ENCODE measurements around the gene PDE4D. TPM values are rescaled to one million over a fixed set of nuclear protein-coding genes. Genes with fewer than 3 reads are reported as not detected.

Gene PDE4D
- total RNA-seq, 4 donors from 2014 or later: 14.7 to 36.3 (median 24.7) TPM

DNA sequence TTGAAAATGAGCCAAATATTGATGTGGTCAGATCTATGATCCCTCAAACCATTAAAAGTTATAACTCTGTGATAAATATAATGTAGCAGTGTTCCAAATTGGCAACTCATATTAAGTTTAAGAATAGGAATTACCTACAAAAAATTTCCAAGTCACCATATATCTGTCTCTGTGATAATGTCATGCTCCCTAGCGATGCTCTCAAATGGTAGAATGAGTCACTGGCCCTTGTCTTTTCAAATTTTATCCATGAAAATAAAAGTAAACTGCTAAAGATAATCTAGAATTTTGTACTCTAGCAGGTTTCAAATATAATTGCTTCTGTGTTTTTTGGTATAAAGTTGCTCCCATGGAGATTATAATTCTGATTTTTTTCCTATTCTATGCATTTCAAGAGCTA lies 277.1 kb downstream of the PDE4D start:
- no peak overlapping the region for H3K27ac ChIP-seq
- no peaks in the 10 kb centered on the region for H3K4me1 ChIP-seq
- WGBS, 2 donors: 90 to 91% methylated on average over 1 of the region's 1 CpG
- no peak overlapping the region for H3K4me3 ChIP-seq (replicated peaks in 1 of 3)
- no peak for DNase-seq
- no peaks in the 10 kb centered on the region for H3K27me3 ChIP-seq
- H3K36me3 ChIP-seq: no peaks in the 10 kb centered on the region
- intact Hi-C loops (cut with DNase I): no loop called here
- H3K9me3 ChIP-seq: no peaks in the 10 kb centered on the region
- TF ChIP-seq, protein P1, sequence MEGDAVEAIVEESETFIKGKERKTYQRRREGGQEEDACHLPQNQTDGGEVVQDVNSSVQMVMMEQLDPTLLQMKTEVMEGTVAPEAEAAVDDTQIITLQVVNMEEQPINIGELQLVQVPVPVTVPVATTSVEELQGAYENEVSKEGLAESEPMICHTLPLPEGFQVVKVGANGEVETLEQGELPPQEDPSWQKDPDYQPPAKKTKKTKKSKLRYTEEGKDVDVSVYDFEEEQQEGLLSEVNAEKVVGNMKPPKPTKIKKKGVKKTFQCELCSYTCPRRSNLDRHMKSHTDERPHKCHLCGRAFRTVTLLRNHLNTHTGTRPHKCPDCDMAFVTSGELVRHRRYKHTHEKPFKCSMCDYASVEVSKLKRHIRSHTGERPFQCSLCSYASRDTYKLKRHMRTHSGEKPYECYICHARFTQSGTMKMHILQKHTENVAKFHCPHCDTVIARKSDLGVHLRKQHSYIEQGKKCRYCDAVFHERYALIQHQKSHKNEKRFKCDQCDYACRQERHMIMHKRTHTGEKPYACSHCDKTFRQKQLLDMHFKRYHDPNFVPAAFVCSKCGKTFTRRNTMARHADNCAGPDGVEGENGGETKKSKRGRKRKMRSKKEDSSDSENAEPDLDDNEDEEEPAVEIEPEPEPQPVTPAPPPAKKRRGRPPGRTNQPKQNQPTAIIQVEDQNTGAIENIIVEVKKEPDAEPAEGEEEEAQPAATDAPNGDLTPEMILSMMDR (IDR thresholded peaks at IDR 0.05): no peak
- no peak for TF ChIP-seq POLR2A (IDR thresholded peaks at IDR 0.05)

DNA sequence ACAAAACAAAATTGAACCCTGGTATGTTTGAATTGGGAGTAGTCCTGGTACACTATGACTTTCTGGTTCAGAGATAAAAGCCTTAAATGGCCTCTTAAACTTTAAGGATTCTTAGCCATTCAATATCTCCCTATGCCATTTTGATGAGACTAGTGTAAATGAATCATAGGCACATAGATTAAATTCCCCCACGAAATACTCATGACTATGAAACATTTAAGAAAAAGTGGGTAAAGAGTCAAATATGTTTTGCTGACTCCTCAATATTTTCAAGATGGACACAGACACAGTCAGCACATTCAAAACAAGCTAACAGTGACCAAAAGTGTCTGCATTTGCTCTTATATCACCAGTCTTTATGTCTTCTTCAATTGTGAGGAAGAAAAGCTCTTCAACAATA lies 278.3 kb downstream of the PDE4D start:
- DNase-seq: no peak
- Histone ChIP-seq H3K4me3 (replicated peaks in 1 of 3) (no peak overlapping the region), H3K4me1 (no peaks in the 10 kb centered on the region), H3K9me3 (no peaks in the 10 kb centered on the region), H3K36me3 (no peaks in the 10 kb centered on the region), H3K27ac (no peak overlapping the region), H3K27me3 (no peaks in the 10 kb centered on the region)
- intact Hi-C loops (cut with DNase I): no loop called here
- TF ChIP-seq, protein P1 (IDR thresholded peaks at IDR 0.05): no peak
- no peak for TF ChIP-seq POLR2A (IDR thresholded peaks at IDR 0.05)
- 84 to 94% methylated on average over 1 of the region's 1 CpG for WGBS, 2 donors

DNA sequence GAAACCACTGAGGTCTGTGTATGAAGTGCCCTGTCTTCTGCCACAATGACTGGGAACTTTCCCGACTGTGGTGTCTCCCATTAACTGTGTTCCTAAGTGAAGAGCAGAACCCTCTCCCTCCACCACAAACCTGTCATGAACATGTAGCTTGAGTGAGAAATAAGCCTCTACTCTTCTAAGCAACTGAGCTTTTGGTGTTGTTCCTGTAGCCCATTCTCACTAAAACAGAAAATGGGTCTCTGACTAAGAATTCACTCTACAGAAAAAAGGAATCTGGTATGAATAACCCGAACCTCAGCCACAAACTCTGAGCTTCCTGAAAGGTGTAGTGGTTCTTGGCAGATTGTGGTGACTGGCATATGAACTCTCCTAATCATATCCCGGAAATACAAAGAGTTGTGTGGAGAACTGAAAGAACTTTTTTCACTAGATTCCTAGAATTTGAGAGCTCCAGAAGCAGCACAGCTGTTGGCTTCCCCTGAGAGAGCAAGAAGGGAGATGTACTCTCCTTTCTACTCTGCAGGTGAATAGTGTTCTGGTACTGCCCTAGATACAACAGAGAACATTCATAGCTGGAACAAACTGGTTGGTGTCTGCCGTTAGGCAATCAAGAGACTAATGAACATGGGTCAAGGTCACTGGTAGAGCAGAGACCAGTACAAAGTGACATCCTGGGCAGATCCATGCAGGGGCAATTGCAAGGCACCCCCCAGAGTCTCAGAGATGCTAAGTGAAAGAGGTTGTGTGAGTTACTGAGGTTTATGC lies 283.8 kb downstream of the PDE4D start:
- WGBS, 2 donors: 74 to 77% methylated on average over 4 of the region's 4 CpGs
- Histone ChIP-seq H3K27ac (no peak overlapping the region), H3K36me3 (no peaks in the 10 kb centered on the region), H3K4me1 (no peaks in the 10 kb centered on the region), H3K9me3 (no peaks in the 10 kb centered on the region), H3K27me3 (no peaks in the 10 kb centered on the region), H3K4me3 (replicated peaks in 1 of 3) (no peak overlapping the region)
- intact Hi-C loops (cut with DNase I): no loop called here
- TF ChIP-seq, protein P1 (IDR thresholded peaks at IDR 0.05): no peak
- no peak for TF ChIP-seq POLR2A (IDR thresholded peaks at IDR 0.05)
- no peak for DNase-seq

DNA sequence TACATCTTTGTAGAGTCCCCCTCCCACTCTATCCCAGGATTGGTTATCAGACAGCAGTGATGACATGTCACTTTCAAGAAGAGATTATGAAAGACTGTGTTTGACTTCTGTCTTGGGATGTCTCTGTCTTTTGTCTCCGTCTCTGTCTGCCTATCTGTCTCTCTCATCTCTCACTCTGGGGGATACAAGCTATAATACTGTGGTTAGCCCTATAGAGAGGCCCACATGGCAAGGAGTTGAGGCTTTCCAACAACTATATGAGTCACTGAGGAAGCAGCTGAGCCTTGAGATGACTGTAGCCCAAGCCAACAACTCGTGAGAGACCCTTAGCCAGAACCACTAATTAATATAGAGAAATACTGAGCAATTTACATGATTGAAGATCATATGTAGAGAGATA lies 284.8 kb downstream of the PDE4D start:
- 74 to 80% methylated on average over 2 of the region's 2 CpGs for WGBS, 2 donors
- no peaks in the 10 kb centered on the region for H3K27me3 ChIP-seq

More for the DNA sequence above, 284.8 kb downstream of the PDE4D start:
- TF ChIP-seq, protein P1 (IDR thresholded peaks at IDR 0.05): no peak
- TF ChIP-seq POLR2A (IDR thresholded peaks at IDR 0.05): no peak
- no peaks in the 10 kb centered on the region for H3K9me3 ChIP-seq
- H3K4me1 ChIP-seq: no peaks in the 10 kb centered on the region
- H3K4me3 ChIP-seq (replicated peaks in 1 of 3): no peak overlapping the region
- H3K36me3 ChIP-seq: no peaks in the 10 kb centered on the region
- H3K27ac ChIP-seq: no peak overlapping the region
- DNase-seq: no peak
- intact Hi-C loops (cut with DNase I): no loop called here
